Endothelial cell of umbilical vein (primary cell): ENCODE results near the gene TMEM107. TPM values are rescaled to one million over a fixed set of nuclear protein-coding genes. Genes with fewer than 3 reads are reported as not detected.

Experiments
- BruUV-seq: library from RNA; stranded (reverse); fragments of 400-500 nt; replicated peaks from 2 replicates; lab custom pipeline; 2021; lab: Mats Ljungman, UMichigan
- CTCF ChIA-PET: fragments of 300-600, 350-600 bp; sonication (Branson Sonifier 250); formaldehyde crosslinking; loops from one replicate; lab custom pipeline; 2021; ENCODE audit warnings: antibody characterized with exemption, inconsistent platforms; lab: Charles Lee
- POLR2A ChIA-PET: fragments of 300-600, 350-600 bp; sonication (Branson Sonifier 250); formaldehyde crosslinking; loops from one replicate; lab custom pipeline; 2021; ENCODE audit warnings: antibody characterized with exemption, inconsistent platforms; lab: Charles Lee
- DNase-seq: peaks from one replicate; pipeline ENCODE4 v3.0.0-alpha.2; 2011; ENCODE audit warnings: low read depth, low spot score
- FAIRE-seq: peaks from 2 replicates; lab custom pipeline; 2011; peaks lifted over from hg19 to GRCh38; lab: Jason Lieb, UNC
- H2AFZ ChIP-seq: 2 replicates; pipeline ENCODE4 v1.6.0; 2012; ENCODE audit warnings: low read depth, low read length, control low read depth, inconsistent platforms
- H3K27ac ChIP-seq: 2 replicates; pipeline ENCODE4 v1.5.1; 2011; ENCODE audit warnings: low read depth, mild to moderate bottlenecking, control low read depth, low read length, moderate library complexity; ENCODE audit not compliant: insufficient read depth
- H3K27me3 ChIP-seq, 2 experiments: 2 replicates each; pipeline versions ENCODE4 v1.6.0 to v1.6.1; 2011; ENCODE audit warnings: low read length in 2 of 2, mixed read lengths in 1 of 2; ENCODE audit not compliant: control insufficient read depth in 2 of 2, insufficient read depth in 2 of 2
- H3K36me3 ChIP-seq, 2 experiments: 2 replicates in 1 of 2; 3 replicates in 1 of 2; pipeline ENCODE4 v1.5.1; 2011; ENCODE audit warnings: low read length in 2 of 2, mild to moderate bottlenecking in 1 of 2, moderate library complexity in 1 of 2; ENCODE audit not compliant: control insufficient read depth in 2 of 2, insufficient read depth in 2 of 2; ENCODE audit errors: extremely low read depth in 1 of 2
- H3K4me1 ChIP-seq: 3 replicates; pipeline ENCODE4 v1.5.1; 2011; ENCODE audit warnings: mild to moderate bottlenecking, low read length; ENCODE audit not compliant: control insufficient read depth, insufficient read depth; ENCODE audit errors: extremely low read depth
- H3K4me2 ChIP-seq: 2 replicates; pipeline ENCODE4 v1.6.1; 2011; ENCODE audit warnings: low read length, control low read depth, mixed read lengths; ENCODE audit not compliant: insufficient read depth
- H3K4me3 ChIP-seq, 3 experiments: fragments of 200-600 bp in 1 of 3; sonication (generic), shearing (Covaris generic) in 1 of 3; replicated peaks in 1 of 3; 2 replicates each; pipeline ENCODE4 v1.5.1; 2011 to 2016; ENCODE audit warnings: control low read depth in 3 of 3, low read length in 3 of 3, mild to moderate bottlenecking in 2 of 3, inconsistent platforms in 1 of 3, low read depth in 1 of 3, moderate library complexity in 1 of 3; ENCODE audit not compliant: insufficient read depth in 1 of 3
- H3K79me2 ChIP-seq: 2 replicates; pipeline ENCODE4 v1.6.0; 2012; ENCODE audit warnings: low read length, inconsistent platforms; ENCODE audit not compliant: control insufficient read depth, insufficient read depth
- H3K9ac ChIP-seq: replicated peaks from 2 replicates; pipeline ENCODE3; 2011; ENCODE audit warnings: low read length, control low read depth; ENCODE audit not compliant: insufficient read depth; ENCODE audit errors: extremely low read depth
- H3K9me1 ChIP-seq: replicated peaks from 3 replicates; pipeline ENCODE4 v1.6.0; 2011; ENCODE audit warnings: mild to moderate bottlenecking, low read length; ENCODE audit not compliant: control insufficient read depth, insufficient read depth; ENCODE audit errors: extremely low read depth
- H3K9me3 ChIP-seq: replicated peaks from 2 replicates; pipeline ENCODE4 v1.5.1; 2012; ENCODE audit warnings: low read length, inconsistent platforms; ENCODE audit not compliant: control insufficient read depth, insufficient read depth
- H4K20me1 ChIP-seq: replicated peaks from 2 replicates; pipeline ENCODE3; 2011; ENCODE audit warnings: mild to moderate bottlenecking, low read length; ENCODE audit not compliant: control insufficient read depth, insufficient read depth; ENCODE audit errors: extremely low read depth
- EZH2 ChIP-seq: IDR thresholded peaks from 2 replicates; pipeline ENCODE4 v1.6.1; 2012; ENCODE audit warnings: borderline replicate concordance, low read depth, mild to moderate bottlenecking, moderate library complexity, low read length, inconsistent platforms; ENCODE audit not compliant: severe bottlenecking
- FOS ChIP-seq: IDR thresholded peaks from 2 replicates; pipeline ENCODE4 v1.6.1; 2011; ENCODE audit warnings: mild to moderate bottlenecking, low read length, moderate library complexity, borderline replicate concordance; ENCODE audit not compliant: insufficient read depth
- GATA2 ChIP-seq: IDR thresholded peaks from 2 replicates; pipeline ENCODE4 v1.7.0; 2011; ENCODE audit warnings: low read depth, mild to moderate bottlenecking, moderate library complexity, mixed read lengths, low read length; ENCODE audit not compliant: insufficient read length, insufficient read depth
- JUN ChIP-seq: IDR thresholded peaks from 2 replicates; pipeline ENCODE4 v1.6.1; 2011; ENCODE audit warnings: borderline replicate concordance, low read depth; ENCODE audit not compliant: insufficient read length, insufficient read depth
- MAX ChIP-seq: IDR thresholded peaks from 2 replicates; pipeline ENCODE4 v1.6.1; 2011; ENCODE audit not compliant: insufficient read depth, insufficient read length
- MYC ChIP-seq: IDR thresholded peaks from one replicate; pipeline ENCODE4 v1.6.1; 2011; ENCODE audit warnings: mild to moderate bottlenecking, low read depth, low read length
- POLR2A ChIP-seq: IDR thresholded peaks from 2 replicates; pipeline ENCODE4 v1.6.1; 2012; ENCODE audit warnings: low read depth, mild to moderate bottlenecking, control low read depth, low read length
- POLR2AphosphoS5 ChIP-seq: IDR thresholded peaks from 2 replicates; pipeline ENCODE4 v1.6.1; 2012; ENCODE audit warnings: low read depth, mild to moderate bottlenecking, control low read depth, low read length, moderate library complexity; ENCODE audit not compliant: insufficient read depth
- dilution Hi-C: fragments of 300-500 bp; cut with MboI; formaldehyde crosslinking; loops from one replicate; pipeline ENCODE4 v1.15.0; 2019; ENCODE audit warnings: low sequenced_read_pairs; ENCODE audit not compliant: extremely low pct_ligation_motif_present
- intact Hi-C: fragments of 100-400 bp; cut with micrococcal nuclease; formaldehyde crosslinking; loops from one replicate; pipeline ENCODE4 v1.10.0; 2022
- polyA plus RNA-seq, 4 experiments: library from polyadenylated mRNA; depleted of rRNA in 3 of 4; stranded (reverse) in 3 of 4; unstranded in 1 of 4; fragments of >200 nt; gene quantifications; 2 replicates each; pipeline versions ENCODE4 v1.2.1 to v1.2.3, GENCODE V29; 2011 to 2012; ENCODE audit warnings: missing spikeins in 1 of 4
- total RNA-seq: library from RNA; stranded (reverse); gene quantifications from 2 replicates; pipeline ENCODE4 v1.2.3, GENCODE V29; 2021
- TF ChIP-seq, protein P1 (sequence below), 2 donors: IDR thresholded peaks; 1 replicate in 1 of 2; 2 replicates in 1 of 2; pipeline ENCODE4 v1.5.1; 2011; ENCODE audit warnings: low read length in 2 of 2, mild to moderate bottlenecking in 2 of 2, moderate library complexity in 2 of 2, control low read depth in 1 of 2, inconsistent platforms in 1 of 2, low read depth in 1 of 2; ENCODE audit not compliant: insufficient read depth in 1 of 2; ENCODE audit errors: extremely low read depth in 1 of 2

The TMEM107 gene
- total and polyA plus RNA-seq, 2 donors (not counting 3 experiments of a cell fraction or from before 2014, with no cell fraction given): 20.4 to 31.6 TPM

- Histone ChIP-seq H3K9me3 (no peaks in the 10 kb centered on the region), H3K27ac (peak overlapping the region; percentile 87), H2AFZ (no peak overlapping the region), H3K4me3 (peak overlapping the region; percentile 55 to 99 (median 67)), H3K27me3 (no peaks in the 10 kb centered on the region), H4K20me1 (no peaks in the 10 kb centered on the region), H3K79me2 (peaks cover 20% of the 10 kb centered on the region), H3K36me3 (peaks cover 2 to 7% of the 10 kb centered on the region in 2 experiments), H3K9ac (peak overlapping the region; percentile 99), H3K4me2 (peak overlapping the region; percentile 39), H3K9me1 (no peaks in the 10 kb centered on the region), H3K4me1 (peaks cover 24% of the 10 kb centered on the region)
- ChIA-PET POLR2A (interaction anchor here (2.2 kb wide), 1 partner anchor 12 kb away, joined by 8 read pairs; no protein-coding TSS in a partner anchor), CTCF (interaction anchor here (0.9 to 6.3 kb wide), 3 partner anchors 10 to 27 kb away, joined by 3 to 72 read pairs (median 4); no protein-coding TSS in a partner anchor)
- TF ChIP-seq MYC: no peak
- TF ChIP-seq JUN: no peak
- TF ChIP-seq EZH2: no peak
- TF ChIP-seq POLR2A: no peak
- TF ChIP-seq GATA2: no peak
- TF ChIP-seq FOS: no peak
- TF ChIP-seq MAX: no peak
- TF ChIP-seq, protein P1, sequence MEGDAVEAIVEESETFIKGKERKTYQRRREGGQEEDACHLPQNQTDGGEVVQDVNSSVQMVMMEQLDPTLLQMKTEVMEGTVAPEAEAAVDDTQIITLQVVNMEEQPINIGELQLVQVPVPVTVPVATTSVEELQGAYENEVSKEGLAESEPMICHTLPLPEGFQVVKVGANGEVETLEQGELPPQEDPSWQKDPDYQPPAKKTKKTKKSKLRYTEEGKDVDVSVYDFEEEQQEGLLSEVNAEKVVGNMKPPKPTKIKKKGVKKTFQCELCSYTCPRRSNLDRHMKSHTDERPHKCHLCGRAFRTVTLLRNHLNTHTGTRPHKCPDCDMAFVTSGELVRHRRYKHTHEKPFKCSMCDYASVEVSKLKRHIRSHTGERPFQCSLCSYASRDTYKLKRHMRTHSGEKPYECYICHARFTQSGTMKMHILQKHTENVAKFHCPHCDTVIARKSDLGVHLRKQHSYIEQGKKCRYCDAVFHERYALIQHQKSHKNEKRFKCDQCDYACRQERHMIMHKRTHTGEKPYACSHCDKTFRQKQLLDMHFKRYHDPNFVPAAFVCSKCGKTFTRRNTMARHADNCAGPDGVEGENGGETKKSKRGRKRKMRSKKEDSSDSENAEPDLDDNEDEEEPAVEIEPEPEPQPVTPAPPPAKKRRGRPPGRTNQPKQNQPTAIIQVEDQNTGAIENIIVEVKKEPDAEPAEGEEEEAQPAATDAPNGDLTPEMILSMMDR (IDR thresholded peaks at IDR 0.05; ENCODE audit: extremely low read depth in 1 of 2, insufficient read depth in 1 of 2, low read depth in 1 of 2, low read length in 2 of 2): no peak
- TF ChIP-seq POLR2AphosphoS5: no peak
- FAIRE-seq: no peak
- no TSS peak for BruUV-seq
- no peak for DNase-seq
- dilution Hi-C loops (no loop called here), intact Hi-C loops (no loop called here)
Measured at GRCh38 chr17:8161289-8162232, 14.6 kb downstream of the TMEM107 start.
